CD4-positive, alpha-beta T cell treated with Interleukin-1 beta for 1 hour (primary cell): ENCODE results near the gene MINAR1.

Source experiments
- DNase-seq, 2 donors: peaks; one replicate each; pipeline ENCODE4 v3.0.0-alpha.2; 2020 to 2022

MINAR1 gene

GRCh38 chr15:79432345-79433275, 474 bp downstream of the MINAR1 start:
- DNase-seq = no peak

- DNase-seq = no peak
These were observed 1.3 kb downstream of the MINAR1 start for GRCh38 chr15:79433276-79433990.

- DNase-seq = no peak
These were observed 2.2 kb downstream of the MINAR1 start for GRCh38 chr15:79434361-79434760.

- DNase-seq = no peak
These were observed 4.1 kb downstream of the MINAR1 start for GRCh38 chr15:79436037-79436780.

- DNase-seq = no peak
These were observed 5.3 kb downstream of the MINAR1 start for GRCh38 chr15:79437275-79438000.

- no peak for DNase-seq
These were observed 7.1 kb downstream of the MINAR1 start for GRCh38 chr15:79439236-79439635.

- no peak for DNase-seq
These were observed 8.3 kb downstream of the MINAR1 start for GRCh38 chr15:79440355-79440908.

GRCh38 chr15:79442911-79443310, 10.8 kb downstream of the MINAR1 start:
- DNase-seq = no peak

GRCh38 chr15:79447060-79447459, 14.9 kb downstream of the MINAR1 start:
- no peak for DNase-seq

- DNase-seq = no peak
These were observed 18.5 kb downstream of the MINAR1 start for GRCh38 chr15:79450648-79451047.

- no peak for DNase-seq
These were observed 19.3 kb downstream of the MINAR1 start for GRCh38 chr15:79451361-79451999.

- DNase-seq = no peak
These were observed 20.3 kb downstream of the MINAR1 start for GRCh38 chr15:79452244-79453051.

GRCh38 chr15:79453446-79453845, 21.3 kb downstream of the MINAR1 start:
- DNase-seq = no peak

- no peak for DNase-seq
These were observed 21.9 kb downstream of the MINAR1 start for GRCh38 chr15:79454063-79454462.

GRCh38 chr15:79455361-79455760, 23.2 kb downstream of the MINAR1 start:
- no peak for DNase-seq

GRCh38 chr15:79455943-79456342, 23.8 kb downstream of the MINAR1 start:
- DNase-seq = no peak

GRCh38 chr15:79458491-79458890, 26.4 kb downstream of the MINAR1 start:
- DNase-seq = no peak

- DNase-seq = no peak
These were observed 27.5 kb downstream of the MINAR1 start for GRCh38 chr15:79459666-79460065.

- no peak for DNase-seq
These were observed 31.1 kb downstream of the MINAR1 start for GRCh38 chr15:79463043-79463780.

GRCh38 chr15:79463781-79464270, 31.7 kb downstream of the MINAR1 start:
- no peak for DNase-seq
